Neural progenitor cell (in vitro differentiated cells): ENCODE measurements around the gene DNM1L.
A peak's percentile ranks its signal among the peaks of the same experiment; 100 is the strongest.

Experiments used
- EZH2 ChIP-seq: fragments of 200-600 bp; sonication (generic); IDR thresholded peaks from 2 replicates; pipeline ENCODE4 v1.6.1; 2017; ENCODE audit warnings: antibody characterized with exemption, mild to moderate bottlenecking, moderate library complexity
- EZH2phosphoT487 ChIP-seq: fragments of 200-600 bp; sonication (generic); IDR thresholded peaks from 2 replicates; pipeline ENCODE4 v1.6.1; 2017; ENCODE audit warnings: antibody characterized with exemption
- TF ChIP-seq, protein P1 (sequence below): fragments of 200-600 bp; sonication (generic); IDR thresholded peaks from 2 replicates; pipeline ENCODE4 v1.5.1; 2017; ENCODE audit warnings: antibody characterized with exemption, mild to moderate bottlenecking

GRCh38 chr12:32671930-32672780, 6.9 kb upstream of the DNM1L start:
- TF ChIP-seq, protein P1, sequence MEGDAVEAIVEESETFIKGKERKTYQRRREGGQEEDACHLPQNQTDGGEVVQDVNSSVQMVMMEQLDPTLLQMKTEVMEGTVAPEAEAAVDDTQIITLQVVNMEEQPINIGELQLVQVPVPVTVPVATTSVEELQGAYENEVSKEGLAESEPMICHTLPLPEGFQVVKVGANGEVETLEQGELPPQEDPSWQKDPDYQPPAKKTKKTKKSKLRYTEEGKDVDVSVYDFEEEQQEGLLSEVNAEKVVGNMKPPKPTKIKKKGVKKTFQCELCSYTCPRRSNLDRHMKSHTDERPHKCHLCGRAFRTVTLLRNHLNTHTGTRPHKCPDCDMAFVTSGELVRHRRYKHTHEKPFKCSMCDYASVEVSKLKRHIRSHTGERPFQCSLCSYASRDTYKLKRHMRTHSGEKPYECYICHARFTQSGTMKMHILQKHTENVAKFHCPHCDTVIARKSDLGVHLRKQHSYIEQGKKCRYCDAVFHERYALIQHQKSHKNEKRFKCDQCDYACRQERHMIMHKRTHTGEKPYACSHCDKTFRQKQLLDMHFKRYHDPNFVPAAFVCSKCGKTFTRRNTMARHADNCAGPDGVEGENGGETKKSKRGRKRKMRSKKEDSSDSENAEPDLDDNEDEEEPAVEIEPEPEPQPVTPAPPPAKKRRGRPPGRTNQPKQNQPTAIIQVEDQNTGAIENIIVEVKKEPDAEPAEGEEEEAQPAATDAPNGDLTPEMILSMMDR: peak; percentile 74
- TF ChIP-seq EZH2: no peak
- no peak for TF ChIP-seq EZH2phosphoT487
